ENCODE results near the gene PHETA1.

Gene PHETA1

DNA sequence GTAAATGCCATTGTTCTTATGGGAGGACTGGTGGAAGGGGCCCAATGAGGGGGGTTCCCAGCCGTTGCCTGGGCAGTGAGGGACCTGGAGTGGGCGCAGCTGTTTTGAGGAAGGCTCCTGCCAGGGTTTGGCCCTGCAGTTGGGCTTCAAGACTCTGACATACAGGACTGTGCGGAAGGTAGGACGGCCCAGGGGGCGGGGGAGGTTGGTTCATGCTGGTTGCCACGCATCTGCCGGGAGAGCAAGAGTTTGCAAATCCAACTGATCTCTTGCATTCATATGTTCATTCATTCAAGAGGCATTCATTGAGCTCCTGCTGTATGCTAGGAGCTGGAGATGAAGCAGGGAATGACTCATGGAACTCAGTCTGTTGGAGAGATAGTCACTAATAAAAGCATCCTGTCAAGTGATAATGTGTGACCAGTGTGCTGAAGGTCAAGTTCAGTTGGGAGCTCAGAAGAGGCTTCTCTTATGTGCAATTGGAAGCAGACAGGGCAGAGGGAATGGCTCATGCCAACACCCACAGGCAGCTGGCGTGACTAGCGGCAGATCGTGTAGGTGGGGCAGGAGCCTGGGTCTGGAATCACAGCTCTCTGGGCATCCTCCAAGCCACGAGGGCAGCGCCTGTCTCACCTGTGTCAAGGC lies 44.7 kb upstream of the PHETA1 start:
- ChIA-PET POLR2A (interaction anchor here (0.7 to 1.2 kb wide), 3 partner anchors 12 to 24 kb away, joined by 3 read pairs; no protein-coding TSS in a partner anchor), CTCF (interaction anchor here (0.8 to 25.8 kb wide), 5 partner anchors 10 to 34 kb away, joined by 3 to 899 read pairs (median 4); no protein-coding TSS in a partner anchor)
- no peak overlapping the region for H3K4me3 ChIP-seq (ENCODE audit: low read depth, low read length)
- DNase-seq (ENCODE audit: low read depth, low spot score) = no peak
- no peak for TF ChIP-seq CTCF (IDR thresholded peaks at IDR 0.05; ENCODE audit: insufficient read depth, low read length, missing control alignments)

DNA sequence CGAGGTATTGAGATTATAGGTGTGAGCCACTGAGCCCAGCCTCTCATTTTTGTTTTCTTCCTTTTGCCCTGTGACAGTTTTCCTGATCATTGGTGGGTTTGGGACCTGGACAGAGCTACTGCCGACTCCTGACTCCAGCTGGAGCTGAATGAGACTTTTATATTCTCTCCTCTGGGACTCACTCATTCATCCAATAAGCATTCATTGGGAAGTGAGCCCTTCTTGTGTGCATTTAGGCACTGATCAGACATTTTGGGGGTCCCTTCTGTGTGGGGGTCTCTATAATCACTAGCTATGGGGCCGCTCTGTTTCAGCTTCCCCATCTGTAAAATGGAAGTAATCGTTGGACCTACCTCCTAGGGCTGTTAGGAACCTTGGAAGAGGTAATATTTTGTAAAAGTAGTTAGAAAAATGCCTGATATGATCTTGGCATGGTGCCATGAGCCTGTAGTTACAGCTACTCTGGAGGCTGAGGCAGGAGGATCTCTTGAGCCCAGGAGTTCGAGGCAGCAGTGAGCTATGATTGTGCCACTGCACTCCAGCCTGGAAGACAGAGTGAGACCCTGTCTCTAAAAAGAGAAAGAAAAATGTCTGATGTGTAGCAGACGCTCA lies 44.0 kb upstream of the PHETA1 start:
- ChIA-PET POLR2A (interaction anchor here (0.7 to 1.2 kb wide), 2 partner anchors 12 to 22 kb away, joined by 3 read pairs; no protein-coding TSS in a partner anchor), CTCF (interaction anchor here (0.8 to 25.8 kb wide), 5 partner anchors 10 to 34 kb away, joined by 3 to 899 read pairs (median 4); no protein-coding TSS in a partner anchor)
- no peak for TF ChIP-seq CTCF (IDR thresholded peaks at IDR 0.05; ENCODE audit: insufficient read depth, low read length, missing control alignments)
- DNase-seq (ENCODE audit: low read depth, low spot score) = no peak
- no peak overlapping the region for H3K4me3 ChIP-seq (ENCODE audit: low read depth, low read length)

DNA sequence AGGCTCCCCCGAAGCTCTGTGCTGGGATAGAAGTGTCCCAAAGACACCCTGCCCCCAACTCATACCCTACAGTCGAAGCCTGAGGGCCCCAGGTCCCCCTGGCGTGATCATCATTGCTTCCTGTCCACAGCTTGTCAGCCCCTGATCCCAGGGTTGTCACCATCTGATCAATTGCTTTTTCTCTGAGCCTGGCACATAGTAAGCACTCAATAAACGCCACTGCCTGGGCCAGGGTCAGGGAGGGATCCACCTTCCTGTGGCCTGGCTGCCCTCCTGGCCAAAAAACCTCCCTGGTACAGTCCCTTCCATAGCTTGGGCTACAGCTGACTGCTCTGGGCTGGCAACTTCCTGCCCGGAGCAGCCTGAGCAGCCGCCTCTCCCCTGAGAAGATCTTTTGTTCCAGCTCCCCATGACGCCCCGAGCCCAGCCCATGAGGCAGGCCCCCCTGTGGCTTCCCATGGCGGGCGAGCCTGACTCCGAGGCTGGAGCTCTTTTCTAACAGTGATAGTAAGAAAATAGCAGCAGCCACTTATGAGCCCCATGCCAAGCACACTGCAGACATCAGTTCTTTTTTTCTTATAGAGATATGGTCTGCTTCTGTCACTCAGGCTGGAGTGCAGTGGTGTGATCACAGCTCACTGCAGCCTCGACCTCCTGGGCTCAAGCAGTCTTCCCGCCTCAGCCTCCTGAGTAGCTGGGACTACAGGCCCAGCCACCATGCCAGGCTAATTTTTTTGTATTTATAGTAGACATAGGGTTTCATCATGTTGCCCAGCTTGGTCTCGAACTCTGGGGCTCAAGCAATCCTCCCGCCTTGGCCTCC lies 43.3 kb upstream of the PHETA1 start:
- POLR2A ChIA-PET = interaction anchor here (1.2 kb wide), 1 partner anchor 22 kb away, joined by 4 read pairs; no protein-coding TSS in a partner anchor
- no peak overlapping the region for H3K4me3 ChIP-seq (ENCODE audit: low read depth, low read length)
- CTCF ChIA-PET = interaction anchor here (5.0 to 25.8 kb wide), 2 partner anchors 15 to 35 kb away, joined by 56 to 899 read pairs; no protein-coding TSS in a partner anchor
- DNase-seq (ENCODE audit: low read depth, low spot score) = no peak
- no peak for TF ChIP-seq CTCF (IDR thresholded peaks at IDR 0.05; ENCODE audit: insufficient read depth, low read length, missing control alignments)

DNA sequence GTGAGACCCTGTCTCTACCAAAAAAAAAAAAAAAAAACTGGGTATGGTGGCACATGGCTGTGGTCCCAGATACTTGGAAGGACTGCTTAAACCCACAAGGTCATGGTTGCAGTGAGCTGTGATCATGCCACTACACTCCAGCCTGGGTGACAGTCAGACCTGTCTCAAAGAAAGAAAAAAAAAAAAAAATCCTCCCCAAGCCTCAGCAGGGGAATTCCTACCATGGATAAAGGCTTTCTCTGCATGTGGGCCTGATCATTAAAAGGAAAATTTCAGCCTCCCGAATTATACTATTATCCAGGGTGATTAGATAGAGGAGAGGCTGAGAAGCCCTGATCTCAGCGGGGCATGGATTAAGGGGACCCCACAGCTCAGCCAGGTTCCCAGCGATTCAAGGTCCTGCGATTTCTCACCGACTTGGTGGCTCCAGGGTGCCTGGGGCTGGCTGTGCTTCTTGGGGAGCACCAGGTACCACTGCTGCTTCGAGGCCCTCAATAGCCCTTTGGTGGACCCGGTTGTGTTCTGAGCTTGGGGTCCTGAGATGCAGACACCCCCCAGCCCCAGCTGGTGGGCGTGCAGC lies 42.4 kb upstream of the PHETA1 start:
- ChIA-PET POLR2A (interaction anchor here (1.2 kb wide), 1 partner anchor 23 kb away, joined by 4 read pairs; no protein-coding TSS in a partner anchor), CTCF (interaction anchor here (5.0 to 25.8 kb wide), 2 partner anchors 14 to 36 kb away, joined by 56 to 899 read pairs; no protein-coding TSS in a partner anchor)
- no peak for DNase-seq (ENCODE audit: low read depth, low spot score)
- no peak for TF ChIP-seq CTCF (IDR thresholded peaks at IDR 0.05; ENCODE audit: insufficient read depth, low read length, missing control alignments)
- H3K4me3 ChIP-seq (ENCODE audit: low read depth, low read length) = no peak overlapping the region

GRCh38 chr12:111410431-111411184 lies 41.7 kb upstream of the PHETA1 start:
- TF ChIP-seq CTCF (IDR thresholded peaks at IDR 0.05; ENCODE audit: insufficient read depth, low read length, missing control alignments) = no peak

More at GRCh38 chr12:111410431-111411184, 41.7 kb upstream of the PHETA1 start:
- CTCF ChIA-PET = interaction anchor here (5.0 to 25.8 kb wide), 2 partner anchors 13 to 37 kb away, joined by 56 to 899 read pairs; no protein-coding TSS in a partner anchor
- H3K4me3 ChIP-seq (ENCODE audit: low read depth, low read length) = no peak overlapping the region
- POLR2A ChIA-PET = interaction anchor here (0.7 kb wide), 1 partner anchor 61 kb away, joined by 3 read pairs; no protein-coding TSS in a partner anchor
- DNase-seq (ENCODE audit: low read depth, low spot score) = no peak
